ENCODE results near the gene LZTR1.

Gene LZTR1

GRCh38 chr22:21025266-21025665, 43.2 kb downstream of the LZTR1 start:
- Histone ChIP-seq H3F3A (ENCODE audit: low read depth) (no peaks in the 10 kb centered on the region), H3K36me3 (ENCODE audit: insufficient read depth, low read length) (no peaks in the 10 kb centered on the region), H3K79me2 (ENCODE audit: insufficient read depth, low read length) (no peaks in the 10 kb centered on the region), H3K4me3 (ENCODE audit: low read length, poor library complexity, severe bottlenecking) (peak overlapping the region; percentile 42), H4K20me1 (ENCODE audit: insufficient read depth, low read length, poor library complexity, severe bottlenecking) (no peaks in the 10 kb centered on the region), H3K9me3 (ENCODE audit: insufficient read depth, low read depth, low read length) (no peaks in the 10 kb centered on the region), H2AFZ (ENCODE audit: low read length) (peak overlapping the region; percentile 83), H3K4me2 (ENCODE audit: low read depth, low read length, poor library complexity, severe bottlenecking) (peak overlapping the region; percentile 58), H3K9me2 (replicated peaks; ENCODE audit: low read depth, low read length) (no peaks in the 10 kb centered on the region), H3K4me1 (ENCODE audit: insufficient read depth, low read length, poor library complexity, severe bottlenecking) (peaks cover 10% of the 10 kb centered on the region), H3K9ac (ENCODE audit: low read depth, low read length, poor library complexity, severe bottlenecking) (peak overlapping the region; percentile 74), H3K27me3 (ENCODE audit: insufficient read depth, low read length, poor library complexity, severe bottlenecking) (no peaks in the 10 kb centered on the region)
- TF ChIP-seq, protein P1, sequence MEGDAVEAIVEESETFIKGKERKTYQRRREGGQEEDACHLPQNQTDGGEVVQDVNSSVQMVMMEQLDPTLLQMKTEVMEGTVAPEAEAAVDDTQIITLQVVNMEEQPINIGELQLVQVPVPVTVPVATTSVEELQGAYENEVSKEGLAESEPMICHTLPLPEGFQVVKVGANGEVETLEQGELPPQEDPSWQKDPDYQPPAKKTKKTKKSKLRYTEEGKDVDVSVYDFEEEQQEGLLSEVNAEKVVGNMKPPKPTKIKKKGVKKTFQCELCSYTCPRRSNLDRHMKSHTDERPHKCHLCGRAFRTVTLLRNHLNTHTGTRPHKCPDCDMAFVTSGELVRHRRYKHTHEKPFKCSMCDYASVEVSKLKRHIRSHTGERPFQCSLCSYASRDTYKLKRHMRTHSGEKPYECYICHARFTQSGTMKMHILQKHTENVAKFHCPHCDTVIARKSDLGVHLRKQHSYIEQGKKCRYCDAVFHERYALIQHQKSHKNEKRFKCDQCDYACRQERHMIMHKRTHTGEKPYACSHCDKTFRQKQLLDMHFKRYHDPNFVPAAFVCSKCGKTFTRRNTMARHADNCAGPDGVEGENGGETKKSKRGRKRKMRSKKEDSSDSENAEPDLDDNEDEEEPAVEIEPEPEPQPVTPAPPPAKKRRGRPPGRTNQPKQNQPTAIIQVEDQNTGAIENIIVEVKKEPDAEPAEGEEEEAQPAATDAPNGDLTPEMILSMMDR (conservative IDR thresholded peaks at IDR 0.05; ENCODE audit: low read length) = no peak
- no peak for TF ChIP-seq EZH2phosphoT487 (IDR thresholded peaks at IDR 0.05; ENCODE audit: borderline replicate concordance)

DNA sequence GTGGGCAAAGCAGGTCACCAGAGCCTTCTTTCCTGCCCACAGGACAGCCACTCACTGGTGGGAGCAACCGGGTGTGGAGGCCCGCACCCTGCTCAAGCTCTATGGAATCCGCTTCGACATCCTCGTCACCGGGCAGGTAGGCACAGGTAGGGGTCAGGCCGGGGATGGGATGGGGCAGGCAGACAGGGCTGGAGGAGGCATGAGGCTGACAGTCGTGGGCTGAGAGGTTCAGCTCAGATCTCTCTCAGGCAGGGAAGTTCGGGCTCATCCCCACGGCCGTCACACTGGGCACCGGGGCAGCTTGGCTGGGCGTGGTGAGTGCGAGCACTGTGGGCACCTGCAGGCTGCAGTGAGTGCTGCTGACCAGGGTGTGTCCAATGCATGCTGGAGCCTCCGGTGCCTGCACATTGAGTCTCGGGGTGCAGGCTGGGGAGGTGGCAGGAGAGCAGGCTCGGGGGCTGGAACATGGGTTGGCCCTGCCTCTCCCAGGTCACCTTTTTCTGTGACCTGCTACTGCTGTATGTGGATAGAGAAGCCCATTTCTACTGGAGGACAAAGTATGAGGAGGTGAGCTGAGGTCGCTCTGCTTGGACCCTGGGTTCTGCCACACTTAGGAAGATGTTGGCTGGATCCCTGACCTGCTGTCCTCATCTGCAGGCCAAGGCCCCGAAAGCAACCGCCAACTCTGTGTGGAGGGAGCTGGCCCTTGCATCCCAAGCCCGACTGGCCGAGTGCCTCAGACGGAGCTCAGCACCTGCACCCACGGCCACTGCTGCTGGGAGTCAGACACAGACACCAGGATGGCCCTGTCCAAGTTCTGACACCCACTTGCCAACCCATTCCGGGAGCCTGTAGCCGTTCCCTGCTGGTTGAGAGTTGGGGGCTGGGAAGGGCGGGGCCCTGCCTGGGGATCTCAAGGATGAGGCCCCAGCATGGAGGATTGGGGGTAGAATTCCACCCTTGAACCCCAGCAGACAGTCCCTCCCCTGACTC, 44.0 kb downstream of the LZTR1 start:
- no peaks in the 10 kb centered on the region for H3K36me3 ChIP-seq (ENCODE audit: insufficient read depth, low read length)
- no peaks in the 10 kb centered on the region for H4K20me1 ChIP-seq (ENCODE audit: insufficient read depth, low read length, poor library complexity, severe bottlenecking)
- H2AFZ ChIP-seq (ENCODE audit: low read length) = peak overlapping the region; percentile 83; the same call in 1 of the 2 replicates
- no peaks in the 10 kb centered on the region for H3K9me3 ChIP-seq (ENCODE audit: insufficient read depth, low read depth, low read length)
- H3K27me3 ChIP-seq (ENCODE audit: insufficient read depth, low read length, poor library complexity, severe bottlenecking) = no peaks in the 10 kb centered on the region
- no peaks in the 10 kb centered on the region for H3K79me2 ChIP-seq (ENCODE audit: insufficient read depth, low read length)
- no peaks in the 10 kb centered on the region for H3F3A ChIP-seq (ENCODE audit: low read depth)
- H3K4me2 ChIP-seq (ENCODE audit: low read depth, low read length, poor library complexity, severe bottlenecking) = peak overlapping the region; percentile 58
- H3K9ac ChIP-seq (ENCODE audit: low read depth, low read length, poor library complexity, severe bottlenecking) = peak overlapping the region; percentile 74
- H3K9me2 ChIP-seq (replicated peaks; ENCODE audit: low read depth, low read length) = no peaks in the 10 kb centered on the region
- H3K4me3 ChIP-seq (ENCODE audit: low read length, poor library complexity, severe bottlenecking) = peak overlapping the region; percentile 42
- no peak for TF ChIP-seq EZH2phosphoT487 (IDR thresholded peaks at IDR 0.05; ENCODE audit: borderline replicate concordance)
- TF ChIP-seq, protein P1 (conservative IDR thresholded peaks at IDR 0.05; ENCODE audit: low read length) = no peak
- peaks cover 10% of the 10 kb centered on the region for H3K4me1 ChIP-seq (ENCODE audit: insufficient read depth, low read length, poor library complexity, severe bottlenecking)

DNA sequence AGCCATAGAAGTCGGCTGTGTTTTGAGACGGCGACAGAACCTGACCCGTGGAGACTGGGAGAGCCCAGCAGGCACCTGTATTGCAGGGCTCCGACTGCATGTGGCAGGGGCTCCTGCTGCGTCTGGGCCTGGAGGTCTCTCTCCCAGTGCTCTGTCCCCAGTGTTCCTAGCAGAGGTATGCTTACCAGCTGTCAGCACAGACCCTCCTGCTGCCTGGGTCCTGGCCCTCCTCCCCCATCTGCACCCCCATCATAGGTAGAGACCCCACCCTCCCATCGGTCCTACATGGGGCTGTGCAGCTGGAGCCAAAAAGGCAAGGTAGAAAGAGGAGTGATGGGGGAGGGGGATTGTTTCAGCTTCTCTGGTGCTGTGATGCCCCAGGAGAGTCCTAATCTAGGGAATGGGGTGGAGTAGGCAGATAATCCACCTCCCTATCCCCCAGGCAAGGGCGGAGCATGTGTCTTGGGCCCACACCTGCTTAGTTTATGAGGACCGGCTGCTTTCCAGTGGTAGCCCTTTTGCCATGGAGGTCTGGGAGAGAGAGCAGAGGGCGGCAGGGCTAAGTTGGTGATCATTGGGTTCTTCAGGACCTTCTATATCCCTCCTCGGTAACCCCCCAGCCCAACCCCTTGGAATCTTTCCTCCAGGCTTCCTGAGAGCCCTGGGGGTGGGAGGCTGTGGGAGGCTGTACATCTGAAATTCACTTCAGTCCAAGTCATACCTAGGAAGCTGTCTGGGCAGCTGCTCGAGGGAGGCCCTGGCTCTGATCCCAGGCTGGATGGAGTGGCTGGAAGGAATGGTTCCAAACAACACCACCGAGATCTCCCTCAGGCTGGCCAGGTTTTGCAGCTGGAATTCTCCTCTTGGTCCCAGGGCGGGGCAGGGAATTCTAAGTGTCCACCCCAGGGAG, 44.9 kb downstream of the LZTR1 start:
- Histone ChIP-seq H2AFZ (ENCODE audit: low read length) (no peak overlapping the region), H4K20me1 (ENCODE audit: insufficient read depth, low read length, poor library complexity, severe bottlenecking) (no peaks in the 10 kb centered on the region), H3K9me3 (ENCODE audit: insufficient read depth, low read depth, low read length) (no peaks in the 10 kb centered on the region), H3K9ac (ENCODE audit: low read depth, low read length, poor library complexity, severe bottlenecking) (no peak overlapping the region), H3K4me1 (ENCODE audit: insufficient read depth, low read length, poor library complexity, severe bottlenecking) (peaks cover 10% of the 10 kb centered on the region), H3K9me2 (replicated peaks; ENCODE audit: low read depth, low read length) (no peaks in the 10 kb centered on the region), H3K36me3 (ENCODE audit: insufficient read depth, low read length) (no peaks in the 10 kb centered on the region), H3K4me2 (ENCODE audit: low read depth, low read length, poor library complexity, severe bottlenecking) (no peak overlapping the region), H3K4me3 (ENCODE audit: low read length, poor library complexity, severe bottlenecking) (no peak overlapping the region), H3K27me3 (ENCODE audit: insufficient read depth, low read length, poor library complexity, severe bottlenecking) (no peaks in the 10 kb centered on the region), H3F3A (ENCODE audit: low read depth) (no peaks in the 10 kb centered on the region), H3K79me2 (ENCODE audit: insufficient read depth, low read length) (no peaks in the 10 kb centered on the region)
- TF ChIP-seq, protein P1 (conservative IDR thresholded peaks at IDR 0.05; ENCODE audit: low read length) = no peak
- TF ChIP-seq EZH2phosphoT487 (IDR thresholded peaks at IDR 0.05; ENCODE audit: borderline replicate concordance) = no peak
